Activated CD4-positive, alpha-beta T cell treated with anti-CD3 and anti-CD28 coated beads, Interleukin-2, amount 10 ng/mL, durations not matched to agents 7 days and 5 days (primary cell): Measurements from ENCODE around the gene FADS6. TPM values are rescaled to one million over a fixed set of nuclear protein-coding genes. Genes with fewer than 3 reads are reported as not detected.

Experiments used
- CTCF ChIA-PET: fragments of 350-600 bp; sonication (Branson Sonifier 250); formaldehyde crosslinking; loops from one replicate; lab custom pipeline; 2021; ENCODE audit warnings: antibody characterized with exemption; lab: Charles Lee
- POLR2A ChIA-PET: fragments of 350-600 bp; sonication (Branson Sonifier 250); formaldehyde crosslinking; loops from one replicate; lab custom pipeline; 2021; ENCODE audit warnings: antibody characterized with exemption; lab: Charles Lee
- DNase-seq: peaks from one replicate; pipeline ENCODE4 v3.0.0-alpha.2; 2020
- H3K27ac Mint-ChIP-seq: one replicate; pipeline ENCODE4 v1.8.0; 2021; ENCODE audit warnings: mild to moderate bottlenecking, moderate library complexity, mixed read lengths
- H3K27me3 Mint-ChIP-seq: one replicate; pipeline ENCODE4 v1.8.0; 2021; ENCODE audit warnings: mixed read lengths
- H3K36me3 Mint-ChIP-seq: one replicate; pipeline ENCODE4 v1.8.0; 2021; ENCODE audit warnings: low read depth, mixed read lengths
- H3K4me1 Mint-ChIP-seq: one replicate; pipeline ENCODE4 v1.8.0; 2021; ENCODE audit warnings: mixed read lengths
- H3K4me3 Mint-ChIP-seq: one replicate; pipeline ENCODE4 v1.8.0; 2021; ENCODE audit warnings: mild to moderate bottlenecking, moderate library complexity, mixed read lengths
- H3K9me3 Mint-ChIP-seq: one replicate; pipeline ENCODE4 v1.8.0; 2021; ENCODE audit warnings: mixed read lengths
- total RNA-seq, 2 experiments: library from RNA; stranded (reverse); gene quantifications; one replicate each; pipeline ENCODE4 v1.2.3, GENCODE V29; 2021

FADS6 gene
- total RNA-seq, 2 experiments from 2014 or later: not detected

GRCh38 chr17:74868251-74868907 is 25.1 kb downstream of the FADS6 start:
- Mint-ChIP-seq H3K9me3 (no peaks in the 10 kb centered on the region), H3K4me1 (peaks cover 34% of the 10 kb centered on the region), H3K4me3 (no peak overlapping the region), H3K27ac (no peak overlapping the region), H3K27me3 (no peaks in the 10 kb centered on the region), H3K36me3 (peaks cover 12% of the 10 kb centered on the region)
- ChIA-PET CTCF (interaction anchor here (0.9 to 5.3 kb wide), 3 partner anchors 13 to 122 kb away, joined by 3 to 30 read pairs (median 4); no protein-coding TSS in a partner anchor), POLR2A (interaction anchor here (0.6 kb wide), 1 partner anchor 49 kb away, joined by 3 read pairs; no protein-coding TSS in a partner anchor)
- DNase-seq: no peak

GRCh38 chr17:74866198-74866835 is 27.1 kb downstream of the FADS6 start:
- H3K4me1 Mint-ChIP-seq: peaks cover 21% of the 10 kb centered on the region
- peaks cover 11% of the 10 kb centered on the region for H3K36me3 Mint-ChIP-seq
- DNase-seq: no peak
- POLR2A ChIA-PET: no interaction called here
- peaks cover 7% of the 10 kb centered on the region for H3K27me3 Mint-ChIP-seq
- CTCF ChIA-PET: interaction anchor here (0.8 to 5.3 kb wide), 9 partner anchors 11 to 128 kb away, joined by 3 to 30 read pairs (median 5); partner anchors contain the start of gene NAT9
- H3K4me3 Mint-ChIP-seq: no peak overlapping the region
- H3K9me3 Mint-ChIP-seq: no peaks in the 10 kb centered on the region
- H3K27ac Mint-ChIP-seq: no peak overlapping the region

GRCh38 chr17:74865504-74866197 is 27.8 kb downstream of the FADS6 start:
- H3K4me1 Mint-ChIP-seq: peaks cover 17% of the 10 kb centered on the region
- ChIA-PET CTCF (interaction anchor here (0.6 to 5.3 kb wide), 16 partner anchors 7 to 1643 kb away, joined by 3 to 30 read pairs (median 4); partner anchors contain the start of genes FDXR and NAT9), POLR2A (interaction anchor here (0.6 kb wide), 1 partner anchor 75 kb away, joined by 3 read pairs; no protein-coding TSS in a partner anchor)
- DNase-seq: no peak
- peaks cover 12% of the 10 kb centered on the region for H3K27me3 Mint-ChIP-seq
- no peak overlapping the region for H3K27ac Mint-ChIP-seq
- H3K9me3 Mint-ChIP-seq: no peaks in the 10 kb centered on the region
- H3K4me3 Mint-ChIP-seq: no peak overlapping the region
- H3K36me3 Mint-ChIP-seq: peaks cover 9% of the 10 kb centered on the region

GRCh38 chr17:74864866-74865395 is 28.5 kb downstream of the FADS6 start:
- Mint-ChIP-seq H3K9me3 (no peaks in the 10 kb centered on the region), H3K27ac (no peak overlapping the region), H3K4me3 (no peak overlapping the region), H3K27me3 (peaks cover 17% of the 10 kb centered on the region), H3K36me3 (peaks cover 9% of the 10 kb centered on the region), H3K4me1 (peaks cover 19% of the 10 kb centered on the region)
- POLR2A ChIA-PET: no interaction called here
- peak; percentile 71 for DNase-seq
- CTCF ChIA-PET: interaction anchor here (0.8 to 5.3 kb wide), 14 partner anchors 8 to 129 kb away, joined by 3 to 30 read pairs (median 4); partner anchors contain the start of gene FDXR

DNA sequence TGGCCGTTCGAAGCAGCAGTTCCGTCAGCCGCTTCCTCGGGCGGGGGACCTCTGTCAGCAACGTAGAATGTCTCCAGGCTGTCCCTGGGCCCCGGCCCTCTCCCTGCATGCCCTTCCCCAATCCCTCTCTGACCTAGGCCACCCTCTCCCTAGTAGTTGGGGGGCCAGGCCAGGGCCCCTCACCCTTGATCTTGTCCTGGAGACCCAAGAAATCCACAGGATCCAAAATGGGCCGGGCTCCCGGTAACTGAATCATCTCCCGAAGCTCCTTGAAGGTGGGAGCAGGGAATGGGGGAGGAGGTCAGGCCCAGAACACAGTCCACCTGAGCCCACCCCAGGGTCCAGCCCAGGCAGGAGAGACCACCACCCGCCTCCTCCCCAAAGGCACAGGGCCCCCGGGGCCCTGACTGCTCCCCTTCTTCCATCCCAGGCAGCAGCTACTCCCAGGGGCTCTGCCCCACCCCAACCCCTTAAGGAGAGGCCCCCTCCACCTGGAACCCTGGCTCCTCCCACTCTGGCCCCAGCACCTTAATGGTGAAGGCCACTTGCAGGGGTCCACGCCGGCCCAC is 29.1 kb downstream of the FADS6 start:
- no peaks in the 10 kb centered on the region for H3K9me3 Mint-ChIP-seq
- H3K4me3 Mint-ChIP-seq: no peak overlapping the region
- ChIA-PET CTCF (interaction anchor here (0.5 to 5.3 kb wide), 7 partner anchors 9 to 74 kb away, joined by 3 to 30 read pairs (median 4); partner anchors contain the start of gene FDXR), POLR2A (no interaction called here)
- peaks cover 6% of the 10 kb centered on the region for H3K36me3 Mint-ChIP-seq
- peaks cover 17% of the 10 kb centered on the region for H3K4me1 Mint-ChIP-seq
- peaks cover 17% of the 10 kb centered on the region for H3K27me3 Mint-ChIP-seq
- no peak for DNase-seq
- H3K27ac Mint-ChIP-seq: no peak overlapping the region

GRCh38 chr17:74863420-74864296 is 29.8 kb downstream of the FADS6 start:
- peaks cover 24% of the 10 kb centered on the region for H3K27me3 Mint-ChIP-seq
- no peak overlapping the region for H3K4me3 Mint-ChIP-seq

DNA sequence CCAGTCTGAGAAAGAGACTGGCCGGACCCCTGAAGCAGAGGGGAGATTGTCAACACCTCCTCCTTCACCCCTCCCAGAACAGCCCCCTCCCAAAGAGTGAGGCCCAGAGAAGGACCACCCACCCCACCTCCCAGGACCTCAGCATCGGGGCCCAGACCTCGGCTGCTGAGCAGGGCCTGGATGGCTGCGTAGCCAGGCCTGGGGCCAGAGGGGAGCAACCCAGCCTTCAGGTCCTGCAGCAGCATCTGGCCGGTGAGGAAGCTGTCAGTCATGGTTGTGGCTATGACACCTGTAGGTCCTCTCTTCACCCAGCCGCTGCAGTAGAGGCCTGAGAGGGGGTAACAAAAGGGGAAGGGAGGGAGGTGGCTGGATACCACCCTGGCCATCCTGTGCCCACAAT is 30.5 kb downstream of the FADS6 start:
- ChIA-PET CTCF (interaction anchor here (0.6 to 3.8 kb wide), 19 partner anchors 8 to 255 kb away, joined by 3 to 29 read pairs (median 6); partner anchors contain the start of gene FDXR), POLR2A (interaction anchor here (1.5 kb wide), 1 partner anchor 10 kb away, joined by 6 read pairs; no protein-coding TSS in a partner anchor)
- Mint-ChIP-seq H3K36me3 (peaks cover 6% of the 10 kb centered on the region), H3K4me3 (no peak overlapping the region), H3K9me3 (no peaks in the 10 kb centered on the region), H3K4me1 (peaks cover 11% of the 10 kb centered on the region), H3K27ac (no peak overlapping the region), H3K27me3 (peaks cover 30% of the 10 kb centered on the region)
- no peak for DNase-seq

More at GRCh38 chr17:74863420-74864296, 29.8 kb downstream of the FADS6 start:
- POLR2A ChIA-PET: no interaction called here
- H3K4me1 Mint-ChIP-seq: peaks cover 15% of the 10 kb centered on the region
- no peaks in the 10 kb centered on the region for H3K9me3 Mint-ChIP-seq
- H3K27ac Mint-ChIP-seq: no peak overlapping the region
- CTCF ChIA-PET: interaction anchor here (0.5 to 5.3 kb wide), 11 partner anchors 7 to 376 kb away, joined by 3 to 30 read pairs (median 8); partner anchors contain the start of gene FDXR
- DNase-seq: no peak
- peaks cover 6% of the 10 kb centered on the region for H3K36me3 Mint-ChIP-seq

- Mint-ChIP-seq H3K27me3 (peaks cover 35% of the 10 kb centered on the region), H3K4me3 (no peak overlapping the region), H3K36me3 (peaks cover 5% of the 10 kb centered on the region), H3K27ac (no peak overlapping the region), H3K9me3 (no peaks in the 10 kb centered on the region), H3K4me1 (peaks cover 11% of the 10 kb centered on the region)
- peak; percentile 75 for DNase-seq
- ChIA-PET CTCF (interaction anchor here (0.6 to 3.8 kb wide), 21 partner anchors 9 to 256 kb away, joined by 3 to 29 read pairs (median 5); partner anchors contain the start of gene FDXR), POLR2A (interaction anchor here (1.5 kb wide), 1 partner anchor 10 kb away, joined by 6 read pairs; no protein-coding TSS in a partner anchor)
Observed at GRCh38 chr17:74862108-74862901, 31.1 kb downstream of the FADS6 start.

GRCh38 chr17:74861662-74862107 is 31.7 kb downstream of the FADS6 start:
- no peak overlapping the region for H3K4me3 Mint-ChIP-seq
- ChIA-PET POLR2A (interaction anchor here (1.5 kb wide), 1 partner anchor 9 kb away, joined by 6 read pairs; no protein-coding TSS in a partner anchor), CTCF (interaction anchor here (0.7 to 3.8 kb wide), 16 partner anchors 9 to 204 kb away, joined by 3 to 29 read pairs (median 6); partner anchors contain the start of genes FDXR and RAB37)
- peaks cover 4% of the 10 kb centered on the region for H3K36me3 Mint-ChIP-seq
- peaks cover 41% of the 10 kb centered on the region for H3K27me3 Mint-ChIP-seq
- no peak overlapping the region for H3K27ac Mint-ChIP-seq
- no peaks in the 10 kb centered on the region for H3K9me3 Mint-ChIP-seq
- H3K4me1 Mint-ChIP-seq: peaks cover 11% of the 10 kb centered on the region
- DNase-seq: no peak
